ENCODE measurements around the gene PGLYRP3. TPM values are rescaled to one million over a fixed set of nuclear protein-coding genes. Genes with fewer than 3 reads are reported as not detected.
"Not testable (repeated sequence)": the region's sequence is repeated elsewhere in the genome, so short reads cannot be mapped to it uniquely, and the experiment has no call there.

PGLYRP3 gene
- total RNA-seq, 2 experiments from 2014 or later: not detected

GRCh38 chr1:153337980-153338853 is 25.5 kb upstream of the PGLYRP3 start:
- Mint-ChIP-seq H3K4me1 (peaks cover 12% of the 10 kb centered on the region), H3K9me3 (ENCODE audit: low read depth) (no peaks in the 10 kb centered on the region), H3K27me3 (peaks cover 3% of the 10 kb centered on the region), H3K4me3 (no peak overlapping the region), H3K27ac (no peak overlapping the region), H3K36me3 (ENCODE audit: low read depth) (no peaks in the 10 kb centered on the region)
- DNase-seq (no peak), ATAC-seq (no peak)
- intact Hi-C loops (cut with DNase I, micrococcal nuclease): no loop called here
- POLR2A ChIA-PET: no interaction called here
- CTCF ChIA-PET: interaction anchor here (0.6 kb wide), 1 partner anchor 353 kb away, joined by 3 read pairs; no protein-coding TSS in a partner anchor

- ATAC-seq: no peak
- intact Hi-C loops (cut with DNase I, micrococcal nuclease): no loop called here
- ChIA-PET CTCF (interaction anchor here (0.8 to 1.3 kb wide), 2 partner anchors 15 to 162 kb away, joined by 3 to 7 read pairs; no protein-coding TSS in a partner anchor), POLR2A (no interaction called here)
- H3K9me3 Mint-ChIP-seq (ENCODE audit: low read depth): peaks cover 3% of the 10 kb centered on the region
- no peak overlapping the region for H3K27ac Mint-ChIP-seq
- H3K27me3 Mint-ChIP-seq: peaks cover 3% of the 10 kb centered on the region
- no peak for DNase-seq
- H3K4me3 Mint-ChIP-seq: no peak overlapping the region
- no peaks in the 10 kb centered on the region for H3K36me3 Mint-ChIP-seq (ENCODE audit: low read depth)
- peaks cover 12% of the 10 kb centered on the region for H3K4me1 Mint-ChIP-seq
These were observed 23.9 kb upstream of the PGLYRP3 start for GRCh38 chr1:153336650-153337049.

GRCh38 chr1:153333902-153334301 is 21.1 kb upstream of the PGLYRP3 start:
- H3K9me3 Mint-ChIP-seq (ENCODE audit: low read depth): peaks cover 8% of the 10 kb centered on the region
- H3K4me1 Mint-ChIP-seq: no peaks in the 10 kb centered on the region
- no peak overlapping the region for H3K27ac Mint-ChIP-seq
- DNase-seq (no peak), ATAC-seq (no peak)
- intact Hi-C loops (cut with DNase I, micrococcal nuclease): no loop called here
- H3K4me3 Mint-ChIP-seq: no peak overlapping the region
- CTCF ChIA-PET: no interaction called here
- no peaks in the 10 kb centered on the region for H3K36me3 Mint-ChIP-seq (ENCODE audit: low read depth)
- POLR2A ChIA-PET: no interaction called here
- H3K27me3 Mint-ChIP-seq: peaks cover 2% of the 10 kb centered on the region

- no peak for ATAC-seq
- intact Hi-C loops (cut with DNase I, micrococcal nuclease): no loop called here
- ChIA-PET POLR2A (no interaction called here), CTCF (no interaction called here)
- no peak for DNase-seq
- Mint-ChIP-seq H3K9me3 (ENCODE audit: low read depth) (peaks cover 16% of the 10 kb centered on the region), H3K27me3 (no peaks in the 10 kb centered on the region), H3K4me3 (no peak overlapping the region), H3K27ac (no peak overlapping the region), H3K4me1 (no peaks in the 10 kb centered on the region), H3K36me3 (ENCODE audit: low read depth) (no peaks in the 10 kb centered on the region)
These were observed 12.2 kb upstream of the PGLYRP3 start for GRCh38 chr1:153324912-153325311.

GRCh38 chr1:153322568-153322967 is 9.8 kb upstream of the PGLYRP3 start:
- ATAC-seq (no peak), DNase-seq (no peak)
- ChIA-PET POLR2A (no interaction called here), CTCF (no interaction called here)
- H3K4me3 Mint-ChIP-seq: no peak overlapping the region
- peaks cover 14% of the 10 kb centered on the region for H3K9me3 Mint-ChIP-seq (ENCODE audit: low read depth)
- peaks cover 9% of the 10 kb centered on the region for H3K27me3 Mint-ChIP-seq
- intact Hi-C loops (cut with DNase I, micrococcal nuclease): no loop called here
- H3K4me1 Mint-ChIP-seq: no peaks in the 10 kb centered on the region
- H3K27ac Mint-ChIP-seq: no peak overlapping the region
- H3K36me3 Mint-ChIP-seq (ENCODE audit: low read depth): no peaks in the 10 kb centered on the region

GRCh38 chr1:153318145-153318544 is 5.4 kb upstream of the PGLYRP3 start:
- H3K36me3 Mint-ChIP-seq (ENCODE audit: low read depth); POLR2A ChIA-PET; H3K4me3 Mint-ChIP-seq; H3K4me1 Mint-ChIP-seq; H3K9me3 Mint-ChIP-seq (ENCODE audit: low read depth); intact Hi-C loops (cut with DNase I, micrococcal nuclease); H3K27ac Mint-ChIP-seq; ATAC-seq; CTCF ChIA-PET; DNase-seq: not testable (repeated sequence)
- peaks cover 16% of the 10 kb centered on the region for H3K27me3 Mint-ChIP-seq

- ATAC-seq; intact Hi-C loops (cut with DNase I, micrococcal nuclease): not testable (repeated sequence)
These were observed 3.3 kb upstream of the PGLYRP3 start for GRCh38 chr1:153316013-153316412.

GRCh38 chr1:153314388-153314787 is 1.6 kb upstream of the PGLYRP3 start:
- intact Hi-C loops (cut with DNase I, micrococcal nuclease); CTCF ChIA-PET; ATAC-seq; H3K9me3 Mint-ChIP-seq (ENCODE audit: low read depth); POLR2A ChIA-PET; H3K27ac Mint-ChIP-seq; H3K4me1 Mint-ChIP-seq; DNase-seq; H3K4me3 Mint-ChIP-seq; H3K36me3 Mint-ChIP-seq (ENCODE audit: low read depth): not testable (repeated sequence)
- peaks cover 17% of the 10 kb centered on the region for H3K27me3 Mint-ChIP-seq

More at GRCh38 chr1:153316013-153316412, 3.3 kb upstream of the PGLYRP3 start:
- peaks cover 17% of the 10 kb centered on the region for H3K27me3 Mint-ChIP-seq
- H3K4me3 Mint-ChIP-seq; DNase-seq; H3K27ac Mint-ChIP-seq; H3K4me1 Mint-ChIP-seq; H3K36me3 Mint-ChIP-seq (ENCODE audit: low read depth); POLR2A ChIA-PET; CTCF ChIA-PET; H3K9me3 Mint-ChIP-seq (ENCODE audit: low read depth): not testable (repeated sequence)

GRCh38 chr1:153313288-153313687 is 536 bp upstream of the PGLYRP3 start:
- DNase-seq (no peak), ATAC-seq (no peak)
- Mint-ChIP-seq H3K36me3 (ENCODE audit: low read depth) (no peaks in the 10 kb centered on the region), H3K27ac (no peak overlapping the region), H3K27me3 (peaks cover 12% of the 10 kb centered on the region), H3K4me1 (no peaks in the 10 kb centered on the region), H3K9me3 (ENCODE audit: low read depth) (no peaks in the 10 kb centered on the region), H3K4me3 (no peak overlapping the region)
- POLR2A ChIA-PET: no interaction called here
- intact Hi-C loops (cut with DNase I, micrococcal nuclease): no loop called here
- CTCF ChIA-PET: interaction anchor here (1.0 kb wide), 1 partner anchor 181 kb away, joined by 3 read pairs; no protein-coding TSS in a partner anchor

GRCh38 chr1:153310526-153310925 is 2.2 kb downstream of the PGLYRP3 start:
- Mint-ChIP-seq H3K36me3 (ENCODE audit: low read depth) (no peaks in the 10 kb centered on the region), H3K4me3 (no peak overlapping the region), H3K4me1 (no peaks in the 10 kb centered on the region), H3K27me3 (peaks cover 3% of the 10 kb centered on the region), H3K27ac (no peak overlapping the region), H3K9me3 (ENCODE audit: low read depth) (no peaks in the 10 kb centered on the region)
- POLR2A ChIA-PET: no interaction called here
- no peak for DNase-seq
- ATAC-seq: no peak
- CTCF ChIA-PET: interaction anchor here (1.2 kb wide), 1 partner anchor 27 kb away, joined by 3 read pairs; no protein-coding TSS in a partner anchor
- intact Hi-C loops (cut with DNase I, micrococcal nuclease): no loop called here

GRCh38 chr1:153309441-153309840 is 3.3 kb downstream of the PGLYRP3 start:
- H3K27me3 Mint-ChIP-seq: peaks cover 2% of the 10 kb centered on the region
- DNase-seq (no peak), ATAC-seq (no peak)
- ChIA-PET CTCF (interaction anchor here (1.2 kb wide), 1 partner anchor 26 kb away, joined by 3 read pairs; no protein-coding TSS in a partner anchor), POLR2A (no interaction called here)
- no peak overlapping the region for H3K27ac Mint-ChIP-seq
- H3K9me3 Mint-ChIP-seq (ENCODE audit: low read depth): no peaks in the 10 kb centered on the region
- no peaks in the 10 kb centered on the region for H3K4me1 Mint-ChIP-seq
- H3K36me3 Mint-ChIP-seq (ENCODE audit: low read depth): no peaks in the 10 kb centered on the region
- H3K4me3 Mint-ChIP-seq: no peak overlapping the region
- intact Hi-C loops (cut with DNase I, micrococcal nuclease): no loop called here

GRCh38 chr1:153308540-153308939 is 4.2 kb downstream of the PGLYRP3 start:
- ATAC-seq (no peak), DNase-seq (no peak)
- intact Hi-C loops (cut with DNase I, micrococcal nuclease): no loop called here
- CTCF ChIA-PET: no interaction called here
- Mint-ChIP-seq H3K36me3 (ENCODE audit: low read depth) (no peaks in the 10 kb centered on the region), H3K27me3 (peaks cover 2% of the 10 kb centered on the region), H3K9me3 (ENCODE audit: low read depth) (no peaks in the 10 kb centered on the region), H3K4me1 (no peaks in the 10 kb centered on the region), H3K27ac (no peak overlapping the region), H3K4me3 (no peak overlapping the region)
- POLR2A ChIA-PET: no interaction called here

Measured in activated CD4-positive, alpha-beta T cell treated with anti-CD3 and anti-CD28 coated beads for 36 hours (primary cell).